Hematopoietic multipotent progenitor cell treated with erythropoietin and hydrocortisone succinate and interleukin-3 and kit ligand, for 8 days (in vitro differentiated cells): Measurements from ENCODE around the gene ADARB2.
"Not testable (repeated sequence)": the region's sequence is repeated elsewhere in the genome, so short reads cannot be mapped to it uniquely, and the experiment has no call there.

ENCODE experiments used
- DNase-seq: peaks from one replicate; pipeline ENCODE4 v3.0.0-alpha.2; 2015

The ADARB2 gene

DNA sequence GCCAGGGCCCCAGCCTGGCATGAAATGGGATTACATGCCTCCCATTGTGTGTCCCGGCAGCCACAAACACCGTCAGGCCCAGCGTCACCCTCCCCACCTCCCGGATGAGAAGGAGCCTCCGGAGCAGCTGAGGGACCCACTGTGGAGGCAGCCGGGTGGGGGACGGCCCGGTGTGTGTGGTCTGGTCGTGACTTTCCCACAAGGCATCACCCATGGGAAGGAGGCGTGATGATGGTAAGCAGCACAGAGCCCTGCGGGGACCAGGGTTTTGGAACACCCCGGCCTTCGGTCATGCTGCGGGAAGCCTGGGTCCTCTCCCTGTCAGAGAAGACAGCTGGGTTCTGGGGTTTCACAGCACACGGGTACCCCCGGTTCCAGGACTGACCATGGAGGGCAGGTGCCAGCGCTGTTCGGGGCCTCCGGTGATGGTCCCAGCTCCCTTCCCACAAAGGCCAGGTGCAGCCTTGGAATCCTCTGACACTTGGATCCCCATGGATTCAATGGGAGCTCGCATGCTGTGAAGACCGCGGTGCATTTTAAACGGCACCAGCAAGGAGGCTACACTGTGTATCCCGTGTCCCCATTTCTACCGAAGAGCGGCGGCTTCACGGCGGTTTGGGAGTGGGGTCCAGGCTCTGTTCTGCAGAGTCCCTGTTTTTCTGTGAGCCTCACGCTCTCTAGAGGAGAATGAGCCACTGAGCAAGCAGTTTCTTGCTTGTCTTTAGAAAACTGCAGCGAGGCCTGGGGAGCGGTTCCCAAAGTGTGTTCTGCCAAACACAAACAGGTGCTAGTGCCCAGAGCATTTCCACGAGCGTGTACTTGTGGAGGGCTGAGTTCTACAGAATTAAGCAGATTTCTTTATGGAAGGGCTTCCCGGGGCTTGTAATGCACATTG is 336.0 kb downstream of the ADARB2 start:
- no peak for DNase-seq

DNA sequence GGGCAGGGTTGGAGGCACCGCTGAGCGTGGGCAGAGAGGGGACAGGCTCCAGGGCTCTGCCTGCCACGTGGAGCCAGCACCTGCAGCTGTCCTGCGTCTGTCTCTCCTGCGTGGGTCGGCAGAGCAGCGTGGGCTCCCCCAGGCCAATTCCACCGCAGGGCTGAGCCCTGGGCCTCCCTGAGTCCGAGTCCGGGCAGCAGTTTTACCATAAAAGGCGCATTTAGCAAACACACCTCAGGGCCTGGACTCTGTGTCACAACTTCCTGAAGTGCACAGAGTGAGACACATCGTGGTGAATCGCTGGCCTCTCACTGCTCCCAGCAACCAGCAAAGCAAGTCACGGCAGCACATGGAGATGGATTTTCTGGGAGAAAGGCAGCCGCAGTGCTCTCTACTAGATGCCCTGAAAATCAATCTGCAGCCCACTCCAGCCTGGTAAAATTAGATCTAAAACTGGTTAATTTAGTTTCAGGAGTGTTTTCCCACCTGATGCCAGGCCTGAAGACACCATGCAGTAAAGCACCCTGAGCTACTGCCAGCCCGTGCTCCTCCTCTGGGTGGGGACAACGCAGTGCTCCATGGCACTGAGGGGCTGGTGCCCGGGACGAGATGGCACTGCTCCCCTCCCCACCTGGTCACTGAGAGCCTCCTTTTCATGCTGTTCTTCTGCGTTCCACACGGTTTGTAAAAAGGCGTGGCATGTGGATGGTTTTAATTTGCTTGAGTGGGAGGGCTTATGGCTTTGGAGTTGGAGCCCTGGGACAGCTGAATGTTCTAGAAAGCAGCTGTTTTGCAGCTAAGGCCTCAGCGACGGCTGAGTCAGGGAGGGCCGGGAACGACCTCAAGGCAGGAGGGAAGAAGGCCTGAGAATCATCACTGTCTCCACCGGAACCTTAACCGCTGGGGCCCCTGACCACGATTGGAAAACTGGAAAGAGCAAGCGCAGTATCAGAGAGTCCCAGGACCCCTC is 336.9 kb downstream of the ADARB2 start:
- DNase-seq = no peak

DNA sequence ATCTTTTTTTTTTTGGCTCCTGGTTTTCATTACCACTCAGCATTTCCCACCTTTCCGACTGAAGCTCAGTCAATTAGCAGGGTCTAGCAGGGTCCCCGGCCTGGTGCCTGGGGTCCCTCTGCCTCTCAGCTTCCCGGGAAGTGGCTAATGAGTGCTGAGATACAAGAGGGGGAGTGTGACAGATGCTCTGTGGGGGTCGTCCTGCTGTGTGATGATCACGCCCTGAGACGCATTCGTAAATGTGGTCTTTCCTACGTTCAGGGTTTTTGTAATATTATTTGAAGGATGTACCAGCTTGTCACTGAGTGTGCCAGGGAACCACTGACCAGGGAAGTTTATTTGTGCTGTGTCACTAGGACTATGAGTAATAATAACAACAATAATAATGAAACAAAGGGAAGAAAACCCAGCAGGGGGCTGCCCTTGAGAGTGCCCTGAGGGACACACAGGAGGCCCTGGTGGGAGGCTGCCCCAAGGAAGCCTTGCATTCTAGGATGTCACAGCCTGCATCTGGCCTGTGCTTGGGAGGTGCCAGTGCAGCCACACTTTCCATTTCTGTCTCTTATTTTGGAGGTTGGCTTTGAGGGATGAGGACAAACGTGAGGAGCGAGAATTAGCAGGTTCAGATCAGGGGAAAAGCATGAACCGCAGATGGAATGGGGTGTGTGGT is 337.8 kb downstream of the ADARB2 start:
- DNase-seq = no peak

DNA sequence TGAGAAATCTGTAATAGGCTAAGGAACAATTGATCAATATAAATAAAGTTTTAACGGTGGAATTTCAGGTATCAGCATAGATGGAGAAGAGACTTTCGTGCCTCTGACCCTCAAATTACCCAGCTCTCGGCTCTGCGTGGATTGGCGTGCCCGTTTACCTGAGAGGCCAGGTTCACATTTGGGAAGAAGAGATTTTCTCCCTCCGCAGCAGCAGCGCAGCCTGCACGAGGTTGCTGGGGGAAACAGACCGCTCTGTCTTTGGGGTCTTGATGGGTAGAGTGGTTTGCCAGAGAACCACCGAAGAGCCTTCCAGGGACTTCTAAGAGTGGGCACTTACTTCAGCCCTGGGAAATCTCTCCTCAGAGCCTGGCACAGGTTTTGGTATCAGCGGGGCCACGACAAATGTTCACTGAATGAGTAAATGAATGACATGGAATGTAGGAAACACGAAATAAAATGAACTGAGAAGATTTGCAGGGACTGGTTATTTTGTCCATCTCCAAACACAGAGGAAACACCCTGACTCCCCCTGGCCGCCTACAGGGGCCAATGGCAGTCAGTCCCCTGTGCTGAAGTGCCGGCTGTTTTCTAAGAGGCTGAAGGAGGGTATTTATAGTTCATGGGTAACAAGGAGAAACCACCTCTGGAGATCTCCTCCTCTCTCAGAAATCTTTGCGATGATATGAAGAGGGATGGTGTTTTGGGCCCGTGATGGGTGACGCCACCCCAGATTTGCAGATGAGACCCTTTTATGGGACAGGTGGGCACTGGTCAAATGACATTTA is 338.5 kb downstream of the ADARB2 start:
- DNase-seq = no peak

DNA sequence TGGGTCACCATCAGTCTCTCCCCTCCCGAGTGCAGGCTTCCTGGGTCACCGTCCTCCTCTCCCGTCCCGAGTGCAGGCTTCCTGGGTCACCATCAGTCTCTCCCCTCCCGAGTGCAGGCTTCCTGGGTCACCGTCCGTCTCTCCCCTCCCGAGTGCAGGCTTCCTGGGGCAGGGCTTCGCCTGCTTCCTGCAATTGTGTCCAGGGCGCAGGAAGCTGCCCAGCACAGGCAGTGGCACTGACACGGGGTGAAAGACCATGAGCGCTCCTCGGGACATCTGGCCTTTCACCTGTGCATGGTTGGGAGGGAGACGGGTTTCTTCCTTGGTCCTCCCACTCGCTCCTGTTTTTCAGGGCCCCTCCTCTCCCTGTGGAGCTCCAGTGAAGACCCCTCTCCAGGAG is 339.2 kb downstream of the ADARB2 start:
- not testable (repeated sequence) for DNase-seq

DNA sequence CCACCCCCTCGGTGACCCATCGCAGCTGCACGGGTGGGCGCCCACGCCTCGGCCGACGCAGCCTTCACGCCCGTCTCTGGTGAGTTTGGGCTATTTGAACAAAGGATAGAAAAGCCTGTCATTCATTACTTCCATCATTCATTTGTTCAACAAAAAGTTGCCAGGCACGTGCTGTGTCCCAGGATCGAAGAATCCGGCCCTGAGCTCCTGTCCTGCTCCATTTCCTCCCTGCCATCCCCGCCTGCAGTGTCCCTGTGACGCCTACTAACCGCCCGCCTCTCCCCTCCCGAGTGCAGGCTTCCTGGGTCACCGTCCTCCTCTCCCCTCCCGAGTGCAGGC is 341.1 kb downstream of the ADARB2 start:
- DNase-seq = no peak

DNA sequence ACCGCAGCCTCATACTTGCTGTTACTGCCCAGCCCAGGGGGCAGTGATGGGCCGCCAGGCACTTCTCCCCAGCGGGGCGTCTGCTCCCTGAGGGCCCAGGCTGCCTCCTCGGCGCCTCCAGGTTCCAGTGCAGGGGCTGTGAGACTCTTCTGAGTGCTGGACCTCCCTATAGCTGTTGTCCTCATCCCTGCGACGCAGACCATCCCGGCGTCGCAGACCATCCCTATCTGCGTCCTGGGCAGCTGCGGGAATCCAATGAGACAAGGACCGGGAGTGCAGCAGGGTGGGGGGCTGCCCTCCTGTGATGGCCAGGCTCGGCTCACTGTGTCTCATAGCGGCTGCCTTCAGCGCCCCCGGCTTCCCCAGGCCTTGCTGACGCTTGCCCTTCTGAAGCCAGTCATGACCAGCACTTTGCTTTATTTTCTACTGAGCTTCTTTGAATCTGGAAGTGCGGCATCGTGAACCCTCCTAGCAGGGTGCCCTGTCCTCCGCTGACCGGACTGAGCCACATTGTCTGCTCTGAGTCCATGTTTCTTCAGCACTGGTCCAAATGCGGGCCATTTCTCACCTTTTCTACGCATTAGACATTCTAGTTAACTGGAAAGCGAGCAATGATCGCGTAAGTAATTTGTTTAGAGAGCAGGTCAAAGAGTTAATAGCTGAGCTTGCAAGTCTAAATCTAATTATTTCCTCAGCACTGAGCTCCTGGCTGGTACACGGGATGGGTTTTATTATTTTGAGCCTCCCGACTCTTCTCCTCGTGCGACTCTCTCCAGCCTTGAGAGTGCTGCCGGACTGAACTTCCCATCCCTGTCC is 341.6 kb downstream of the ADARB2 start:
- DNase-seq = no peak

DNA sequence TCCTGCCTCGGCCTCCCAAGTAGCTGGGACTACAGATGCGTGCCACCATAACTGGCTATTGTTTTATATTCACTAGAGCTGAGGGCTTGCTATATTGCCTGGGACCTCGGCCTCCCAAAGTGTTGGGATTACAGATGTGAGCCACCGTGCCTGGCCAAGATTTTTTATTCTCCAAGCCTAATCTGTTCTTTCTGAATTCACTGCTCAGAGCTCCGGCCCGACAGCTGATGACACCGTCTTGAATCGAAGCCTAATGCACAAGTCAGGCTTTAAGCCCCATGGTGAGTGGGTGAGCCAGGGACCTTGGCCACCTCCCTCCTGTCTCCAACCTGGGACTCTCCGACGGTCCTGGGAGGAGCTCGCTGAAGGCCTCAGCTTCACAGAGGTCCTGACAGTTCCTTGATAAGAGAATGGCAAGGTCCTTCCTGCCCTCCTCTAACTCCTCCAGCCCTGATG is 342.3 kb downstream of the ADARB2 start:
- DNase-seq = no peak

DNA sequence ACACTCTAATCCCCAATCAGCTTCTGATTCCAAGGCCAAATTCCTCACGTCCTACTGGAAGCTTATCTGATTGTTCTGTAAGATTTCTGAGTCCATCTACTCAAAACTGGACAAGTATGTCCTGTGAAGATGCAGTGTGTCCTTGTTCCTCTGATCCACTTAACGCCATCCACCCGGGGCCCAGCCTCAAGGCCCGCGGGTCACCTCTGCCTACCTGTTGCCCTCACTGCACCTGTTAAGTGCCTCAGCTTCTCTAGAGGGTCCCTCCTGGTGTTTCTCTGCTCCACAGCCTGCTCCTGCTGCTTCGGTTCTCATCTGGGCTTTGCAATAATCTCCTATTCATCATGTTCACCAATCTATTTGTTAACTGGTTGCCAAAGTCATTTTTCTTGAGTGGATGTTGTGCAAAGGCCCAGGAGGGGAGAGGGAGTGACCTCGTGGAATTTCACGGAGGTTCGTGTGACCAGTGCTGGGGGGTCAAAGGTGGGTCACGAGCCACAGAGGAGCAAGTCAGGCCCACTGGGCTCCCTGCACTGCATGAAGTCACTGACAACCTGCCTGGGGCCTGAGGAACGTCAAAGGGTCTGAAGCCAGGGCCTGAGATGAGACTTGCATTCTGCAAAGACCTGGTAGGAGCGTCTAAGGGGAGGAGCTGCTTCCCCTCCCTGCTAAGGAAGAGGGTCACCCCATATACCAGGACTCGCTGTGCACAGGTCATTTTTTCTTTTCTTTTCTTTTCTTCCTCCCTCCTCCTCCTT is 343.0 kb downstream of the ADARB2 start:
- DNase-seq = no peak

DNA sequence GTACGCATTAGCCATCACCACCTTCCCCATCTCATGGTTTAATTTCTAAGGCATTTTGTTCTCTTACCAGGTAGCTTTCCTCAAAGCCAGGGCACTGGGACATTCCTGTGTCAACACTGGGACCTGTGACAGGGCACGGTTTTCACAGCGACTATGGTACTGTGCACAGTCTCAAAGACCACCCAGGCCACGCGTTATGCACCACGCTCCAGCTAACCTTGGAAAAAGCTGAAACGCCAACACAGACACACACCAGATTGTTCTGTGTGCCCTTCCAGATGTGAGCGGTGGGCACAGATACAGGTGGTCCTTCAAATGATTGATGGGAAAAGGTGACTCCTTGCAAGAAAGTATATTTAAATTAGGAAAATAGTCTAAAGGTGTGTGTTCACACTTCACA is 343.8 kb downstream of the ADARB2 start:
- DNase-seq = no peak

DNA sequence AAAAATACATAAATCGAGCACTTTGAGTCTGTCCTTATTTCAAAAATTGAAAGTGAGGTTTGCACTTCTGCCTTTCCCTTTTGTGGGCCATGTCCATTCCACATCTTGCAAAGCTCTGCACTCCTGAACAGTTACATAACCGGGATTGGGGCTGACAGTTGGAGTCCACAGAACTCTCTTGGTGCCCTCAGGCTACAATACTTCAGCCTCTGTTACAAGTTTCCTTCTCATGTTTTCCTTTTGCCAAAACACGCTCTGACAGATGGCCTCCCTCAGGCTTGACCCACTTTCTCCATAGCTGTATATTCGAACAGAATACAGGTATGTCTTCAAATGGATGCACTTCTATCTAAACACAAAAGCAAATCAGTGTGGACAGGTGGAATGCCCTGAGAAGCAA is 345.2 kb downstream of the ADARB2 start:
- no peak for DNase-seq

DNA sequence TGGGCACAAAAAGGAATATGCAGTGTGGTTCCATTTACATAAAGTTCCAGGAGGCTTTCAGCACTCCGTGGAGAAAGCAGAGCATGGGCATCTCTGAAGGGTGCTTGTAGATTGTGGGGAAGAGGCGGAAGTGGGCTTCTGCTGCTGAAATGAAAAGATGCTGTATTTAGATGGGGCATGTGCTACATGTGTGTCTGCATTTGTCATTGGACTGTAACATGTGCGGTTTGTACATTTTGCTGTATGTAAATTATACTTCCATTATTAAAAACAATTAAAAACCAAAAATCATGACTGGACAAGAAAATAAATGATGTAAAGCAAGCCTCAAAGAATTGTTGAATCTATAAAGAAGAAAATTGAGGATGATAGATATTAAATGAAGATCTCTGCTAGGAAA is 347.1 kb downstream of the ADARB2 start:
- DNase-seq = no peak

DNA sequence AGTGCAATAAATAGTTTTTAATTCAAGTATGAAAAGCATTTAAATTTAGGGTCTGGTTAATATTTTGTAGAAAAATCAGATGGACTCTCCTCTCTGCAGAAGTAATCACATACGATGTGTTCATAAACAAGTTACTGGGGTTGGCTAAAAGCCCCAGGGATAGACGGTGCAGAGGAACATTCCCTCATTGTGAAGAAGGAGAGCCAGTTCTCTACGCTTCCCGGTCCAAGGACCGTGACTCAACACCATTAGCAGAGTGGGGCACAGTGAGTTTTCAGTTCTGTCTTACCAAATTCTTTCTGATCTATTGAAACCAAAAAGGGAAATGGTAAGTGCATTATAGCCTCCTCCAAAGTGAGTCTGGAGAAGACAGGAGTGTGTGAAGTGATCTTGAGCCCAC is 353.3 kb downstream of the ADARB2 start:
- DNase-seq = no peak

DNA sequence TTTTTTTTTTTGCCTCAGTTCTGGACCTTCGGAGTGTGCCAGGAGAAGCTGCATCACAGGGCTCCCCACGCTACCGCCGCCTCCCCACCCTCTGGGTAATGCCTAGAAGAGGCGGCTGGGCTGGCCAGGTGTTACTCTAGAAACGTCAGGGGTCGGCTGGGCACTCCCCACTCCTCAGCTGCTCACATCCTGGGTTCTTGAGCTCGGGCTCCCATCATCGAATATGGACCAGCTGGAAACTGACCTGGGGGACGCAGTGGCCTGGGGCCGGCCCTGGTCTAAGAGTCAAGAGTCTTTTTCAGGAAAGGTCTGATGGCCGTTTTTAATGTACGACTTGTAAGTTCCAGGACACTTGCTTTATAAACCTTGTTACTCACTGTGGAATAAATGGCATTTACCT is 354.6 kb downstream of the ADARB2 start:
- DNase-seq = no peak

DNA sequence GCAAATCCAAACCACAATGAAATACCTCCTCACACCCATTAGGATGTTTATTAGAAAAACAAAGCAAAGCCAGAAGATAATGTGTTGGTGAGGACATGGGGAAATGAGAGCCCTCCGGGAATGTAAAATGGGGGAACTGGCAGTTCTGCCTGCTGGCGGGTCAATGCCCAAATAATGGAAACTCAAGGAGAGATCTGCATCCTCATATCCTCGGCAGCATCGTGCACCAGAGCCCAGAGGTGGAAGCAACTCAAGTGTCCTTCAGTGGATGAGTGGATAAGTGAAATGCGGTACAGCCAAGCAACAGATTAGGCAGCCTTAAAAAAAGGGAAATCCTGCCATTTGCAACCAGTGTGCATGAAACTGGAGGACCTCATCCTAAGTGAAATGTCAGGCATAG is 356.0 kb downstream of the ADARB2 start:
- DNase-seq = no peak

DNA sequence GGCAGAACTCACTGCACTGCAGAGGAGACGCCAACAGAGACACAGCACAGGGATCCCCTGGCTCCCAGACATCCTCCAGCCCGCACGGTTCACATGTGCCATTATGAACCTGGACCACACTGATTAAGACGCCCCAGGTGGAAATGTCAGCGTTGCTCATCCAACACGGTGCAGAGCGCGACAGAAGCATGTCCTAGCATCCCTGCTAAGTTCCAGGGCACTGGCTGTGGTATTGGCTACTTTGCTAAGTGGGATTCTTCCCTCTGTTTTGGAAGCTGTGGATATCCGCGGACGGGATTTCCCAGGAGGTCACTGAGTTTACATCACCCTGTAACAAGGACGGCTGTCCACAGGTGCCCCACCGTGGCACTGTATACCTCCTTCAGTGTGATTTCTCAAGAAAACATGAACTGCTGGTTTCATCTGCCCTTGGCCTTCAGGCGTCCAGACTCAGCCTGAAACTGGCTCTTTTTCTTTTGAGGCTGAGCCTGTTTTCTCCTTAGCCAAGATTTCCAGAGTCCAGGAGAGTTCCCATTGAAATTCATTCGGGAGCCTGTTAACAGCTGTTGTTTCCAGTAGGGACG is 357.1 kb downstream of the ADARB2 start:
- DNase-seq = no peak

DNA sequence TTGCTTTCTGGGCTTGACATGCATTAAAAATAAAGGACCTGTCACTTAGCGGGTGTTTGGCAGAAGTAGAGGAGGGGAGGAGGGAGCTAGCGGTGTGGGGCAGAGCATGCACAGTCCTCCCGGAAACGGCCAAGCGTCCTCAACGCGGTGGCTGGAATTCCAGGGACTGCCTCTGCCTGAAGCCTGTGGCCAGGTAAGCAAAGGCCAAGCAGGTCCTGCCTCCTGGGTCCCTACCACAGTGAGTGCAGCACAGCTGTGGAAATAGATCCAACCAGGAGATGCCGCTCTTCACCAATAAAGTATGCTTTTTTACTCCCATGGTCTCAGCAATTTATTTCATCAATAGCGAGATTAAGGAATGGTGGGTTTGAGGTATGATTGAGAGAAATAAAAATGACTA is 357.7 kb downstream of the ADARB2 start:
- no peak for DNase-seq

DNA sequence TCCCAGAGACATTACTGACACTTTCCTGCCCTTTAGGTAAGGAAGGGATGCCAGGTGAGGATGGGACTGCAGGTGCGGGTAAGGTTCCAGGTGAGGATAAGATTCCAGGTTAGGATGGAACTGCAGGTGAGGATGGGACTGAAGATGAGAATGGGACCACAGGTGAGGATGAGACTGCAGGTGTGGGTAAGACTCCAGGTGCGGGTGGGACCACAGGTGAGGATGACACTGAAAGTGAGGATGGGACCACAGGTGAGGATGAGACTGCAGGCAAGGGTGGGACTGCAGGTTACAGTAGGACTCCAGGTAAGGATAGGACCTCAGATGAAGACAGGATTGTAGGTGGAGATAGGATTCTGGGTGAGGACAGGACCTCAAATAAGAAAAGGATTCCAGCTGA is 358.9 kb downstream of the ADARB2 start:
- DNase-seq = no peak

DNA sequence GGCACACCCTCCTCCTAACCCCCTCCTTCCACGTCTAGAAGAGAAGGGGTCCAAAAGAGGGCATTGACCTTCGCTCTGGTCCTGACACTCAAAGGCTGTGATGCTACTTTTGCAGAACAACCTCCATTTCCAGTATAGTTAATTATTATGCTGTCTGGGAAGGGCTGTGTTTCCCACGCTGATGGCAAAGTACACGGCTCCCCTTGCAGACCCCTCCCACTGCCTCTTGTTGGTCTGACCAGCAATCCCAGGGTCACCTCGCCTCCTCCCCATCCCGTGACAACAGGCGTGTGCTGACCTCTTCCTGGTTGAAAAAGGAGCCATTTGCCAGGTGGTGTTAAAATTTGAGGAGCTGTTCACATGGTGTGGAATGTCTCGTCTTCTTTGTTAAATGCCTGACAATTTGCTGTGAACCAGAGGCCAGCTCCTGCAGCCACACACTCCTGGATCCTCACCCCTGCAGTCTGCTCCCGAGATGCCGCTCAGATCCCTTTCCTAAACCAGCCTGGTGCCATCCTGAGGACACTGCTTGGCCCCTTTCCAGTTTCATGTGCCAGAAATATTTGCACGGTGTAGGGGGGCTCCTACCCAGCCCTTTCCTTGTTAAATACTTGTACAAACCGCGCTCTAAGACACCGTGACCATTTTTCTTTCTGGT is 359.5 kb downstream of the ADARB2 start:
- no peak for DNase-seq

DNA sequence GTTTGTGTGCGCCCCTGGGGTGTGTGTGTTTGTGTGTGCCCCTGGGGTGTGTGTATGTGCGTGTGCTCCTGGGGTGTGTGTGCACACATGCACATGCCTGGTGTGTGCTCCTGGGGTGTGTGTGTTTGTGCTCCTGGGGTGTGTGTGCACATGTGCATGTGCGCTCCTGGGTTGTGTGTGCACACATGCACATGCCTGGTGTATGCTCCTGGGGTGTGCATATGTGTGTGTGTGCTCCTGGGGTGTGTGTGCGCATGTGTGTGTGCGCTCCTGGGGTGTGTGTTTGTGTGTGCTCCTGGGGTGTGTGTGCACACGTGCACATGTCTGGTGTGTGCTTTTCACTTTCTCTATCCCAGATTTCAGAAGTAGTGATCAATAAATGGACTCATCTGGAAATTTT is 360.1 kb downstream of the ADARB2 start:
- no peak for DNase-seq
